GM21619 (cell line): ENCODE results near the gene DHX58.

Experiments
- ATAC-seq: cut with Tn5 transposase; IDR thresholded peaks from one replicate; pipeline ENCODE4 v1.9.1; 2021; ENCODE audit not compliant: unreplicated experiment

DHX58 gene

GRCh38 chr17:42087736-42088705, 24.5 kb downstream of the DHX58 start:
- ATAC-seq, result no peak

- ATAC-seq, result no peak
Observed at GRCh38 chr17:42087042-42087701, 25.3 kb downstream of the DHX58 start.

- ATAC-seq, result no peak
Observed at GRCh38 chr17:42081516-42082129, 30.9 kb downstream of the DHX58 start.

- no peak for ATAC-seq
Observed at GRCh38 chr17:42079541-42079940, 33.0 kb downstream of the DHX58 start.

- ATAC-seq, result no peak
Observed at GRCh38 chr17:42078396-42079043, 34.0 kb downstream of the DHX58 start.

- ATAC-seq, result no peak
Observed at GRCh38 chr17:42077755-42078154, 34.8 kb downstream of the DHX58 start.

- ATAC-seq, result no peak
Observed at GRCh38 chr17:42076797-42077559, 35.5 kb downstream of the DHX58 start.

- no peak for ATAC-seq
Observed at GRCh38 chr17:42075789-42076188, 36.7 kb downstream of the DHX58 start.

- no peak for ATAC-seq
Observed at GRCh38 chr17:42072323-42073187, 40.0 kb downstream of the DHX58 start.

GRCh38 chr17:42071810-42072209, 40.7 kb downstream of the DHX58 start:
- ATAC-seq, result no peak

GRCh38 chr17:42068979-42069378, 43.5 kb downstream of the DHX58 start:
- no peak for ATAC-seq

- ATAC-seq, result no peak
Observed at GRCh38 chr17:42067371-42068091, 45.0 kb downstream of the DHX58 start.

- ATAC-seq, result no peak
Observed at GRCh38 chr17:42065201-42065600, 47.3 kb downstream of the DHX58 start.

- ATAC-seq, result no peak
Observed at GRCh38 chr17:42062681-42063080, 49.8 kb downstream of the DHX58 start.

- ATAC-seq, result no peak
Observed at GRCh38 chr17:42061646-42062487, 50.6 kb downstream of the DHX58 start.

- no peak for ATAC-seq
Observed at GRCh38 chr17:42060231-42060630, 52.3 kb downstream of the DHX58 start.

GRCh38 chr17:42059815-42060214, 52.7 kb downstream of the DHX58 start:
- ATAC-seq, result no peak

GRCh38 chr17:42058063-42058462, 54.5 kb downstream of the DHX58 start:
- ATAC-seq, result no peak
